H1 (cell line): ENCODE data around the gene CEP128.

Source experiments
- CEBPB ChIP-seq: IDR thresholded peaks from 2 replicates; pipeline ENCODE4 v1.6.1; 2012; ENCODE audit warnings: low read depth, low read length
- EZH2 ChIP-seq: fragments of 200-600 bp; sonication (generic); IDR thresholded peaks from 2 replicates; pipeline ENCODE4 v1.7.1; 2012; ENCODE audit warnings: low read depth, mild to moderate bottlenecking, moderate library complexity, low read length, inconsistent platforms; ENCODE audit not compliant: severe bottlenecking
- GABPA ChIP-seq: IDR thresholded peaks from 2 replicates; pipeline ENCODE4 v1.6.1; 2011; ENCODE audit warnings: mild to moderate bottlenecking, low read length, moderate library complexity, borderline replicate concordance; ENCODE audit not compliant: insufficient read depth
- JUND ChIP-seq: IDR thresholded peaks from 2 replicates; pipeline ENCODE4 v1.6.1; 2011; ENCODE audit warnings: mild to moderate bottlenecking, improper control_type of control experiment, low read length
- KDM1A ChIP-seq: fragments of 200-600, 300-600 bp; sonication (generic); IDR thresholded peaks from 2 replicates; pipeline ENCODE4 v1.7.1; 2016; ENCODE audit warnings: mild to moderate bottlenecking, low read length, borderline replicate concordance
- POLR2A ChIP-seq, 2 experiments: IDR thresholded peaks; 1 replicate in 1 of 2; 2 replicates in 1 of 2; pipeline ENCODE4 v1.6.1; 2011; ENCODE audit warnings: low read depth in 2 of 2, low read length in 2 of 2, mild to moderate bottlenecking in 2 of 2; ENCODE audit errors: control extremely low read depth in 1 of 2
- SP1 ChIP-seq: IDR thresholded peaks from 2 replicates; pipeline ENCODE4 v1.6.1; 2011; ENCODE audit warnings: low read depth, low read length
- TF ChIP-seq, protein P1 (sequence below), 3 experiments: IDR thresholded peaks; 1 replicate in 2 of 3; 2 replicates in 1 of 3; pipeline versions ENCODE4 v1.5.1 to v1.6.1; 2011; ENCODE audit warnings: low read length in 3 of 3, mild to moderate bottlenecking in 3 of 3, inconsistent platforms in 2 of 3, low read depth in 1 of 3, moderate library complexity in 1 of 3; ENCODE audit not compliant: insufficient read depth in 1 of 3; ENCODE audit errors: control extremely low read depth in 1 of 3
- TF ChIP-seq, protein P2 (sequence below): IDR thresholded peaks from 2 replicates; pipeline ENCODE4 v1.6.1; 2012; ENCODE audit warnings: inconsistent platforms

DNA sequence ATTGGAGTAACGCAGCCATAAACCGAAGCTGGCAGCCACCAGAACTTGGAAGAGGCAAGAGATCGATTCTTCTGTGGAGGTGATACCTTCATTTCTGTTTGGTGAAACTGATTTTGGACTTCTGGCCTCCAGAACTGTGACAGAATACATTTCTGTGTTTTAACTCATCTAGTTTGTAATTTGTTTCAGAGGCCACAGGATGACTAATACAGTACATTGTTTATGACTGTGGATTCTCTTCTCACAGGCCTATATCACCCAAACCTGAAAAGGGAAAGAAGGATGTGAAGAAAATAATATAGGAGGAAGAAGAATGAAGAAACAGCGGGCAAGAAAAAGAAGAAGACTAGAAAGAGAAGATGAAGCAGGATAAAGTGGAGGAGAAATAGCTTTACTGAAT lies 466.5 kb downstream of the CEP128 start:
- TF ChIP-seq, protein P1, sequence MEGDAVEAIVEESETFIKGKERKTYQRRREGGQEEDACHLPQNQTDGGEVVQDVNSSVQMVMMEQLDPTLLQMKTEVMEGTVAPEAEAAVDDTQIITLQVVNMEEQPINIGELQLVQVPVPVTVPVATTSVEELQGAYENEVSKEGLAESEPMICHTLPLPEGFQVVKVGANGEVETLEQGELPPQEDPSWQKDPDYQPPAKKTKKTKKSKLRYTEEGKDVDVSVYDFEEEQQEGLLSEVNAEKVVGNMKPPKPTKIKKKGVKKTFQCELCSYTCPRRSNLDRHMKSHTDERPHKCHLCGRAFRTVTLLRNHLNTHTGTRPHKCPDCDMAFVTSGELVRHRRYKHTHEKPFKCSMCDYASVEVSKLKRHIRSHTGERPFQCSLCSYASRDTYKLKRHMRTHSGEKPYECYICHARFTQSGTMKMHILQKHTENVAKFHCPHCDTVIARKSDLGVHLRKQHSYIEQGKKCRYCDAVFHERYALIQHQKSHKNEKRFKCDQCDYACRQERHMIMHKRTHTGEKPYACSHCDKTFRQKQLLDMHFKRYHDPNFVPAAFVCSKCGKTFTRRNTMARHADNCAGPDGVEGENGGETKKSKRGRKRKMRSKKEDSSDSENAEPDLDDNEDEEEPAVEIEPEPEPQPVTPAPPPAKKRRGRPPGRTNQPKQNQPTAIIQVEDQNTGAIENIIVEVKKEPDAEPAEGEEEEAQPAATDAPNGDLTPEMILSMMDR (IDR thresholded peaks at IDR 0.05; ENCODE audit: control extremely low read depth in 1 of 3, insufficient read depth in 1 of 3, low read depth in 1 of 3, low read length in 3 of 3): no peak
- TF ChIP-seq CEBPB (no peak), JUND (no peak), POLR2A (IDR thresholded peaks at IDR 0.05; ENCODE audit: control extremely low read depth in 1 of 2, low read depth in 2 of 2, low read length in 2 of 2) (no peak), GABPA (no peak), EZH2 (no peak), SP1 (no peak), KDM1A (no peak)
- TF ChIP-seq, protein P2, sequence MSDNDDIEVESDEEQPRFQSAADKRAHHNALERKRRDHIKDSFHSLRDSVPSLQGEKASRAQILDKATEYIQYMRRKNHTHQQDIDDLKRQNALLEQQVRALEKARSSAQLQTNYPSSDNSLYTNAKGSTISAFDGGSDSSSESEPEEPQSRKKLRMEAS: no peak
